ENCODE data around the gene TIMP3. TPM values are rescaled to one million over a fixed set of nuclear protein-coding genes. Genes with fewer than 3 reads are reported as not detected.

The TIMP3 gene
- total RNA-seq, 4 donors from 2014 or later = 148 to 295 (median 170) TPM

DNA sequence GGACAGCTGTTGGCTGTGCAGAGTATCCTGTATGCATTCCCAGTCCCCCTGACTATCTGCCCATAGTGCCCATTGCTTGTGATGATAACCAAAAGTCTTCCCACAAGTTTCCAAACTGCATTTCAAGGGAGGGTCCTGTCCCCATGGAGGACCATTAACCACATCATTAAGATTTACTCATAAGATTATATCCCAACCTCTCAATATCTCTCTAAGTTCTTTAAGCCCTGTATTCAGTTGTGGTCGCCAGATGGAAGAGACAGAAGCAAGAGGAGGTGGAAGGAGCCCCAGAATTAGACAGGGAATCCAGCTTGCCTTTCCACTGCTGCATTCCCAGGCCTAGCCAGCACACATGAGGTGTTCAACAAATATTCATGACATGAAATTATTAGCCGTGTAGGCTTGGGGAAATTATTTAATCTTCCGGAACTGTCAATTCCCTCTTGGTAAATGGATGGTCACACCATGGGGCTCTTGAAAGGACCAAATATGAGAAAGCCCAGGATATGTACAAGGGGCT, 42.6 kb upstream of the TIMP3 start:
- TF ChIP-seq POLR2AphosphoS5 (IDR thresholded peaks at IDR 0.05) (no peak), EP300 (IDR thresholded peaks at IDR 0.05) (no peak), POLR2A (IDR thresholded peaks at IDR 0.05) (no peak)
- TF ChIP-seq, protein P1, sequence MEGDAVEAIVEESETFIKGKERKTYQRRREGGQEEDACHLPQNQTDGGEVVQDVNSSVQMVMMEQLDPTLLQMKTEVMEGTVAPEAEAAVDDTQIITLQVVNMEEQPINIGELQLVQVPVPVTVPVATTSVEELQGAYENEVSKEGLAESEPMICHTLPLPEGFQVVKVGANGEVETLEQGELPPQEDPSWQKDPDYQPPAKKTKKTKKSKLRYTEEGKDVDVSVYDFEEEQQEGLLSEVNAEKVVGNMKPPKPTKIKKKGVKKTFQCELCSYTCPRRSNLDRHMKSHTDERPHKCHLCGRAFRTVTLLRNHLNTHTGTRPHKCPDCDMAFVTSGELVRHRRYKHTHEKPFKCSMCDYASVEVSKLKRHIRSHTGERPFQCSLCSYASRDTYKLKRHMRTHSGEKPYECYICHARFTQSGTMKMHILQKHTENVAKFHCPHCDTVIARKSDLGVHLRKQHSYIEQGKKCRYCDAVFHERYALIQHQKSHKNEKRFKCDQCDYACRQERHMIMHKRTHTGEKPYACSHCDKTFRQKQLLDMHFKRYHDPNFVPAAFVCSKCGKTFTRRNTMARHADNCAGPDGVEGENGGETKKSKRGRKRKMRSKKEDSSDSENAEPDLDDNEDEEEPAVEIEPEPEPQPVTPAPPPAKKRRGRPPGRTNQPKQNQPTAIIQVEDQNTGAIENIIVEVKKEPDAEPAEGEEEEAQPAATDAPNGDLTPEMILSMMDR (IDR thresholded peaks at IDR 0.05) = no peak
- H3K9me3 ChIP-seq = no peaks in the 10 kb centered on the region
- no peaks in the 10 kb centered on the region for H3K27me3 ChIP-seq
- no peaks in the 10 kb centered on the region for H3K36me3 ChIP-seq
- no peak for DNase-seq (ENCODE audit: low spot score in 2 of 2)
- H3K4me1 ChIP-seq = peaks cover 8% of the 10 kb centered on the region
- no peak overlapping the region for H3K27ac ChIP-seq
- H3K4me3 ChIP-seq = no peak overlapping the region
- 95% methylated on average over 3 of the region's 3 CpGs for WGBS

DNA sequence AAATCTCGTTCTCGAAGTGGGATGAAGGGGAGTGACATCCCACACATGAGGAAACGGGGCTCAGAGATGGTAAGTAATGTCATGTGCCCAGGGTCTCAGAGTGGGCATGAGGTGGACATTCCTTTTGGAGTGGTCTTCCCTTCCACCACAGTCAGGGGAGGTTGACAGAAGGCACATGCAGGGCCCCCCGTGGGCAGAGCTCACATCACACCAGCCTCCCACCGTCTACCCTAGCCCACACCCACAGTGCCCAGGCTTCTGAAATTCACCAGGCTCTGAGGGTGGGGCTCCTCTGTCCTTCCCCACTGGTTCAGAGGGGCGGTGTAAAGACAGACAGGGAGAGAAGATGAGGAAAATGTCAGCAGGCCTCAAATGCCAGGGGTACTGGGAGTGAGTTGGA, 41.1 kb upstream of the TIMP3 start:
- Histone ChIP-seq H3K36me3 (no peaks in the 10 kb centered on the region), H3K4me1 (peaks cover 11% of the 10 kb centered on the region), H3K27me3 (no peaks in the 10 kb centered on the region), H3K27ac (peak overlapping the region; percentile 83), H3K9me3 (no peaks in the 10 kb centered on the region), H3K4me3 (no peak overlapping the region)
- no peak for TF ChIP-seq POLR2AphosphoS5 (IDR thresholded peaks at IDR 0.05)
- TF ChIP-seq EP300 (IDR thresholded peaks at IDR 0.05) = no peak
- TF ChIP-seq, protein P1 (IDR thresholded peaks at IDR 0.05) = no peak
- TF ChIP-seq POLR2A (IDR thresholded peaks at IDR 0.05) = no peak
- DNase-seq (ENCODE audit: low spot score in 2 of 2) = no peak
- WGBS = 86% methylated on average over 6 of the region's 6 CpGs

DNA sequence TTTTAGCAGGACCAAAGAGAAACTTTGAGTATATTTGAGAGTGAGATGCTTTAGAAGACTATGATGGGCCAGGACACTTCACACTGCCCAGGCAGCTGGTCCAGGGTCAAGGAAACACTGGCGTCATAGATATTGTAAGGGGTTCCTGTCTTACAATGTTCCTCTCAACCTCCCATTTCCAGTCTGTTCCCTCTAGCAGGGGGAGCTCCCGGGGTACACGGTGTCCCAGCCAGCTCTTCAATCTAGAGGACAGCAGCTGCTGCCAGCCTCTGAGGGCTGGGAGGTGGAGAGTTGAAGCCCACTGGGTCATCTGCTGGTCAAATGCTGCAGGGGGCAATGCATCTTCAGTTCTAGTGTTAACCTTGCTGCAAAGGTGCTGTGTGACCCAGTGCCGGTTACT, 40.7 kb upstream of the TIMP3 start:
- Histone ChIP-seq H3K4me3 (no peak overlapping the region), H3K27ac (peak overlapping the region; percentile 83), H3K36me3 (no peaks in the 10 kb centered on the region), H3K27me3 (no peaks in the 10 kb centered on the region), H3K4me1 (peaks cover 11% of the 10 kb centered on the region), H3K9me3 (no peaks in the 10 kb centered on the region)
- TF ChIP-seq, protein P1 (IDR thresholded peaks at IDR 0.05) = no peak
- no peak for TF ChIP-seq EP300 (IDR thresholded peaks at IDR 0.05)
- peak in 1 of 3 donors; percentile 64 for TF ChIP-seq POLR2AphosphoS5 (IDR thresholded peaks at IDR 0.05)
- no peak for TF ChIP-seq POLR2A (IDR thresholded peaks at IDR 0.05)
- no peak for DNase-seq (ENCODE audit: low spot score in 2 of 2)
- 70% methylated on average over 3 of the region's 4 CpGs for WGBS

DNA sequence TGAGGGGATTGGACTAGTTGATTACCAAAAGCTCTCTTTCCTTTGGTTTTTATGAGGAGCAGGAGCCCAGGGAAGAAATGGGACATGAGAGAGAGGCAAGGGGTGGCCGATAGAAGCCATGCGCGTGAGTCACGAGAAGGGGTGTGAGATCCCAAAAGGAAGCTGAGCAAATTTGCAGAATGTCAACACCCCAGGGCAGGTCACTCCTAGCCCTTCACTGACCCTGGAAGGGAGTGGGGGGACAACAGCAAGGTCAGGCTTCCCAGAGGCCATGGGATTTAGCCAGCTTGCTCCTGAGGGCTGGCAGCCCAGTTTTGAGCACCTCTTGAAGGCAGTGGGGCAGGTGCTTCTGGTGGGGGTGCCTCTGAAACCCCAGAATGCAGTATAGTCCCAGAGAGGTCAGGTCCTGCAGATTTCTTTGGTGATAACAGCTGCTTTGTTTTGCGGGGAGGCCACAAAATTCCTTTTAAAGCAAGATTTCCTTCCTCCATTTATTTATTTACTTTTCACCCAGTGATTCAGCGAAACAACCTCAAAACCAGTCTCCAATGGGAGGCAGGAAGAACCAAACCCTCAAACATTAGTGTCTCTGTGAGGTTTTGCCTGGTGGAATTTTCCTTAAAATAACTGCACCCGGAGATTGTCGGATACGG, 40.1 kb upstream of the TIMP3 start:
- DNase-seq (ENCODE audit: low spot score in 2 of 2) = no peak
- Histone ChIP-seq H3K36me3 (no peaks in the 10 kb centered on the region), H3K4me3 (no peak overlapping the region), H3K27ac (peak overlapping the region; percentile 71), H3K27me3 (no peaks in the 10 kb centered on the region), H3K9me3 (no peaks in the 10 kb centered on the region), H3K4me1 (peaks cover 11% of the 10 kb centered on the region)
- WGBS = 88% methylated on average over 9 of the region's 9 CpGs
- TF ChIP-seq EP300 (IDR thresholded peaks at IDR 0.05) (no peak), POLR2A (IDR thresholded peaks at IDR 0.05) (no peak), POLR2AphosphoS5 (IDR thresholded peaks at IDR 0.05) (no peak)
- TF ChIP-seq, protein P1 (IDR thresholded peaks at IDR 0.05) = no peak

DNA sequence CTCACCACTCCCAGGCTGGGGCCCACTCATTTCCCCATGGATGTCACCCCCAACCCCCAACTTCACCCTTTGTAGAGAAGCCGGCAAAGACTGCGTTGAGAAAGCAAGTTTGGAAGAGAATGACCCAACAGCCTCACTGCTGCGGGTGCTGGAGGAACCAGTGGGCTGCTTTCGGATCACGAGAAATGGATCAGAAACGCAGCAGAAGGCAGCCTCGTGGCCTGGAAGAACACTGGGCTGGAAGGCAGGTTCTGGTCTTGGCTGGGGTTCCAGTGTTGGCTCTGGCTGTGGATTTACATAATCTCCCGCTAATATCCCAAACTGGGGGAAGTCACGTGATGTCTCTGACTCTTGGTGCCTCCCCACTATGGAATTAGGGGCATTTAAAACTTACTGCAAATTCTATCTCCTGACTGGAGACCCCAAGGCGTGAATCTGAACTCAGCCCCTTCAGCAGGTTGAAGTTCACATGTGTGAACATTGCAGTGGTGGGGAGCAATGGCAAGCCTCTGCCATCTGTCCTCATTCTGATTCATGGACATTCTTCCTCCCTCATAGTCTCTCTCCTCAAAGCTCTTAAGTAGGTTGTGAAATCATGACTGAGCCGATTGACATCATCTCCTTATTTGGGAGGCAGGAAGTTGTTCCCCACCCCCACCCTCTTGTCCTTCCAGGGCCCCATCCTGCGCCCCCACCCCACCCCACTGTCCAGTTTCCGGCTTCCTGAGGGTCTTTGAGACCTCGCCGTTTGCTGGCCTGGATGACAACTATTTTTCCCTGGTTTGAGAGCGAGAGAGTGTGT, 37.0 kb upstream of the TIMP3 start:
- Histone ChIP-seq H3K4me1 (peaks cover 11% of the 10 kb centered on the region), H3K27ac (peak overlapping the region; percentile 69), H3K36me3 (no peaks in the 10 kb centered on the region), H3K27me3 (no peaks in the 10 kb centered on the region), H3K9me3 (no peaks in the 10 kb centered on the region), H3K4me3 (no peak overlapping the region)
- 44% methylated on average over 16 of the region's 16 CpGs for WGBS
- DNase-seq (ENCODE audit: low spot score in 2 of 2) = peak; percentile 83 to 86
- TF ChIP-seq POLR2AphosphoS5 (IDR thresholded peaks at IDR 0.05) = peak in 1 of 3 donors; percentile 8
- no peak for TF ChIP-seq POLR2A (IDR thresholded peaks at IDR 0.05)
